T47D (cell line): ENCODE results near the gene TMEM119.
"Not testable (repeated sequence)": the region's sequence is repeated elsewhere in the genome, so short reads cannot be mapped to it uniquely, and the experiment has no call there.

Source experiments
- DNase-seq, 2 experiments: peaks; one replicate each; pipeline versions ENCODE4 v3.0.0 to v3.0.0-alpha.2; 2011 to 2012; ENCODE audit warnings: low read depth in 1 of 2, low spot score in 1 of 2
- JUND ChIP-seq: IDR thresholded peaks from 2 replicates; pipeline ENCODE4 v1.6.1; 2012; ENCODE audit warnings: low read depth
- in situ Hi-C: cut with HindIII; loops from 2 replicates; pipeline ENCODE4 v1.10.0; 2016; ENCODE audit warnings: low sequenced_read_pairs, low pct_unique_long_range_greater_than_20kb

TMEM119 gene

GRCh38 chr12:108638997-108639822 is 41.3 kb upstream of the TMEM119 start:
- no peak for TF ChIP-seq JUND
- in situ Hi-C loops, result no loop called here
- DNase-seq, result no peak

GRCh38 chr12:108638141-108638827 is 40.4 kb upstream of the TMEM119 start:
- TF ChIP-seq JUND, result no peak
- no peak for DNase-seq
- in situ Hi-C loops, result no loop called here

GRCh38 chr12:108637222-108637971 is 39.5 kb upstream of the TMEM119 start:
- TF ChIP-seq JUND, result no peak
- in situ Hi-C loops, result no loop called here
- no peak for DNase-seq

GRCh38 chr12:108635997-108636808 is 38.3 kb upstream of the TMEM119 start:
- no peak for TF ChIP-seq JUND
- in situ Hi-C loops, result no loop called here

GRCh38 chr12:108635201-108635996 is 37.5 kb upstream of the TMEM119 start:
- DNase-seq, result no peak
- in situ Hi-C loops, result no loop called here
- no peak for TF ChIP-seq JUND

More at GRCh38 chr12:108635997-108636808, 38.3 kb upstream of the TMEM119 start:
- DNase-seq, result no peak

GRCh38 chr12:108634341-108634751 is 36.5 kb upstream of the TMEM119 start:
- DNase-seq, result no peak
- no peak for TF ChIP-seq JUND
- in situ Hi-C loops, result no loop called here

GRCh38 chr12:108633534-108634248 is 35.8 kb upstream of the TMEM119 start, which contains the start of gene SELPLG:
SELPLG (minus strand) TSS chr12:108633894; CDS start chr12:108624307, 9,587 bp downstream.
- DNase-seq, result no peak
- in situ Hi-C loops, result no loop called here
- TF ChIP-seq JUND, result no peak

GRCh38 chr12:108633081-108633533 is 35.2 kb upstream of the TMEM119 start:
- no peak for DNase-seq
- in situ Hi-C loops, result no loop called here
- TF ChIP-seq JUND, result no peak

- in situ Hi-C loops, DNase-seq: not testable (repeated sequence)
These were observed 33.4 kb upstream of the TMEM119 start for GRCh38 chr12:108631261-108631660.

GRCh38 chr12:108630481-108631207 is 32.8 kb upstream of the TMEM119 start:
- TF ChIP-seq JUND, result no peak
- DNase-seq, result no peak
- in situ Hi-C loops, result no loop called here
